ENCODE data around the gene CREBBP.

- TF ChIP-seq POLR2A (IDR thresholded peaks at IDR 0.05) (no peak), CTCF (IDR thresholded peaks at IDR 0.05) (no peak), POLR2AphosphoS5 (IDR thresholded peaks at IDR 0.05) (no peak)
Observed at GRCh38 chr16:3872216-3872895, 8.2 kb downstream of the CREBBP start.
